K562 treated with DMSO at 1 percent for 12 hours (cell line): ENCODE data around the gene PPP2R1A. TPM values are rescaled to one million over a fixed set of nuclear protein-coding genes. Genes with fewer than 3 reads are reported as not detected.

Experiments
- total RNA-seq: library from RNA; unstranded; fragments of 300-600 nt; gene quantifications from 2 replicates; pipeline ENCODE4 v1.2.3, GENCODE V29; 2022; ENCODE audit not compliant: insufficient read depth

Gene PPP2R1A
- total RNA-seq: 131 and 138 TPM in 2 replicates

DNA sequence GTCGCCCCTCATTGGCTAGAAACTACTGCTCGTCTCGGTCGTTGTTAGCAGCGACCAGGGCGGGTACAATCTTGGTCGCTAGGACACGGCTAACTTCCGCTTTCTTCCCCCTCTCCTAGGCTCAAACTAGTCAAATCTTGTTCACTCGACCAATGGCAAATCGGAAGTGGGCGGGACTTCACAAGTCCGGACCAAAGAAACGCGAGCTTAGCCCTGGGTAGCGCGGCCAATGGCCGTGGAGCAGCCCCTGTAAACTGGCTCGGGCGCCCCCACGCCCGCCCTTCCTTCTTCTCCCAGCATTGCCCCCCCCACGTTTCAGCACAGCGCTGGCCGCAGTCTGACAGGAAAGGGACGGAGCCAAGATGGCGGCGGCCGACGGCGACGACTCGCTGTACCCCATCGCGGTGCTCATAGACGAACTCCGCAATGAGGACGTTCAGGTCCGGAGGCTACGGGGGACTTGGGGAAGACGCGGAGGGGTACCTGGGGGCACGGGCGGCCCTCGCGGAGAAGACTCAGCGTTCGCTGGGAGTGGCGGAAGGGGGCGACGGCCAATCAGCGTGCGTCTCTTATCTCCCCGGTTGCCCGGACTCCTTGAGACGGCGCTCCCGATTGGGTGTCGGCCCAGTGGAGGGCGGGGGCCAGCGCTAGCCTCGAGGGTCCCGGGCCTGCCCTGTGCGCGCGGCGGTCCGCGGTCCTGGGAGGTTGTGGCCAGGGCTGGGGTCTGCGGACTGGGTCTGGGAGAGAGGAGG, at the start of gene PPP2R1A:
Gene PPP2R1A, plus strand, starts transcription at position 318 of the 752 bp plus-strand sequence. Its CDS starts 45 bp downstream, at position 363.

DNA sequence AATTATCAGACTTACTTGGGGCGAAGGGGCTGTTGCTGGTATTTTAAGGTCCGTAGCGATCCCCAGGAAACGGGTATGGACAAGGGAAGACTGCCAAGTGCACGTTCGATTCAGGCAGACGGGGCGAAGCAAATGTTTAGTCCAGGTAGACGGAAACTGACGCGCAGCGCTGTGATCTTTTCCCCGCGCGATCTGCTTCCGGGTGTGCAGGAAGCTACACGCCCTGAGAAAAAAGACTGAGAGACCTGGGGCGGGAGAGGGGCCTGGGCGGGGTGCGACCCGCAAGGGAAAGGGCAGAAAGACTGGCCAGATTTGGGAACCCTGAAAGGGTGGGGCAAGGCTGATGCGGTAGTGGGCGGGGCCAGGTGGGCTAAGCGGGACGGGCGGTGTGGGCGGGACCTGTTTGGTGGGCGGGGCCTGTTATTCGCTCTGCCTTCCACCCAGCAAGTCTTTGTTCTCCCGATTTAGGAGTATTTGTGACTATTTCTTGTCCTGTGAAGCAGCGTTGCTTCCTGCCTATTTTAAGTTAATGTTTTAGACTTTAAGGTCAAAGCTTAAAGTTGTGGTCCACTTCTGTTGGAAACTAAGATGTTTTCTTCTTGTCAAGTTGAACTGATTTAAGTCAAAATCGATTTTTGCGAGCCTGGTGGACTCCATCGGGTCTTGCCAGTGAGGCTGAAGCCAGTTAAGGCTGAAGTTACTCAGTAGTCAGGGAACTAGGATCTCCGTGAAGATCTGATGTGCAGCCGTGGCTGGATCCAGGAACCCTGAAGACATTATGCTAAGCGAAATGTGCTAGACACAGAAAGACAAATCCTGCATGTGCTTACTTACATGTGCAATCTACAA, 18.3 kb upstream of the PPP2R1A start, which contains the start of gene ZNF836:
Gene ZNF836, minus strand, starts transcription at position 301 of the 849 bp plus-strand sequence. CDS start 3,549 bp downstream, outside the sequence.

DNA sequence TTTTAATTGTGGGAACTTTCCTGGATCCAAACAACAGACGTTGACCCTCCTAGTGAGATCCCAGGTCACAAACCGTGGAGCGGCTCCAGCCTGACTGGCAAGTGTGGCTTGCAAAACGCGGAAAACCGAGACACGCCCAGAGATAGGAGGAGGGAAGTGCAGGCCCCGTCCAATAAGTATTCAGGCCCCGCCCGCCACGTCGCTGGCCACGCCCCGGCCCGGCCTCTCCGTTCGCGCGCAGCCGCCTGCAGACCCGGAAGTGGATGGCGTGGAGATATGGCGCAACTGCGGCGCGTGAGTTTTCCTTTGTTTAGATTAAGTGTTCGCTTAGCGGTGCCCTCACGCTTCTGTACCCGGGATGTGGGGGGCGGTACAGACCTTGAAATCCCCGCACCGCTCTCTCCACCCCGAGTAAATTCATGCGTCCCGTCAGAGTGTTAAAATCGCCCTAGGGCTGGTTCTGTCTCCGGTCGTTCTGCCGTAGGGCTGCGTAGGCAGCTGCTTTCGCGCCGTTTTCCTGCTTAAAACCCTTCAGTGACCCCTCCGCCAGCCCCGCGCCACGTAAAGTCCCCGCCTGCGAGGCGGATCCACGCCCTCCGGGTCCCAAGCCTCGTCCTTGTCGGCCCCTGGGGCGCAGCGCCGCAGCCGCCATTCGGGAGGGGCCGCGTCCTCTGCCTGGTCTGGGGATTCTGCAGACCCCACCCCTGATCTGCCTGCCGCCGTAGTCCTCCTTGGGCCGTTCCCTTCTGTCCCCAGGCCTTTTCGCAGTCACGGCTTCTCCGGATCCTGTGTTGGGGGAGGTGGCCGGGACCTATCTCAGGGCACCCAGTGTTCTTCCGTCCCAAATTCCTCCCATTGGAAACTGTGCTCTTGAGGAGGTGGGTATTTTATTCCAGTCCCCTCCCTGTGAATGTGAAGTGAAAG, 79.7 kb downstream of the PPP2R1A start, which contains the start of gene ZNF766:
Gene ZNF766, plus strand, starts transcription at position 250 of the 924 bp plus-strand sequence. Its CDS starts 27 bp downstream, at position 277.

Other genes starting within 250 kb of the PPP2R1A start
- 0.82 and 2.3 TPM in 2 replicates for gene ZNF350, start 203.2 kb upstream of the PPP2R1A start, total RNA-seq
- 0.63 and 1.6 TPM in 2 replicates for gene ZNF615, start 181.8 kb upstream of the PPP2R1A start, total RNA-seq
- 1.1 and 4.0 TPM in 2 replicates for gene ZNF614, start 161.7 kb upstream of the PPP2R1A start, total RNA-seq
- gene ZNF432, start 141.2 kb upstream of the PPP2R1A start, total RNA-seq: 4.7 and 6.6 TPM in 2 replicates
- gene ZNF841, start 94.3 kb upstream of the PPP2R1A start, total RNA-seq: 4.0 and 5.8 TPM in 2 replicates
- 1.4 and 7.1 TPM in 2 replicates for gene ZNF616, start 50.1 kb upstream of the PPP2R1A start, total RNA-seq
- gene ZNF836, start 18.4 kb upstream of the PPP2R1A start, total RNA-seq: 1.9 TPM in 1 of 2 replicates, not detected in the other
- gene ZNF766, start 79.5 kb downstream of the PPP2R1A start, total RNA-seq: 2.6 and 6.9 TPM in 2 replicates
- gene ZNF480, start 107.1 kb downstream of the PPP2R1A start, total RNA-seq: 2.8 and 3.2 TPM in 2 replicates
- gene ZNF610, start 146.2 kb downstream of the PPP2R1A start, total RNA-seq: not detected in 2 replicates
- gene ZNF880, start 179.9 kb downstream of the PPP2R1A start, total RNA-seq: not detected in 2 replicates
- 1.3 and 3.0 TPM in 2 replicates for gene ZNF528, start 207.8 kb downstream of the PPP2R1A start, total RNA-seq
- 0.85 and 1.5 TPM in 2 replicates for gene ZNF534, start 239.1 kb downstream of the PPP2R1A start, total RNA-seq